ENCODE data around the gene ZNF682. TPM values are rescaled to one million over a fixed set of nuclear protein-coding genes. Genes with fewer than 3 reads are reported as not detected.
"Not testable (repeated sequence)": the region's sequence is repeated elsewhere in the genome, so short reads cannot be mapped to it uniquely, and the experiment has no call there.

The ZNF682 gene
- total RNA-seq, 1 donor from 2014 or later, result 5.8 TPM

GRCh38 chr19:19997656-19998268 is 41.5 kb downstream of the ZNF682 start:
- intact Hi-C loops (cut with micrococcal nuclease), result no loop called here

DNA sequence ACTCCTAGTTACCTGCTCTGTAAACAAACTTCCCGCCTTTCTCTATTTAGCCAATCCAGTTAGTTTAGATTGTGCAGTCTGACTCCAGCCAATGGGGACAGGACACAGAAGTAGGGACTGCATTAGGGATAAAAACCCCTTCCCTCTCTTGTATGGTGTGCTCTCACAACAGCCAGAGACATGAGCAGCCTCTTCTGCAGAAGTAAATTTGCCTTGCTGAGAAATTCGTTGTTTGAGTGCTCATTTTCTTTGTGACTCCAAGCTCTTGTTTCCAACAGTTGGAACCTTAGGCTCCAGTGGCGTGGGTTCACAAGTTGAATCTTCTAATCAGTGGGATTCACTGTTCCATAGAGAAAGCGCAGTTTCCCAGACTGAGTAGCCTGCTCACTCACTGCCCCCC is 72.4 kb downstream of the ZNF682 start:
- intact Hi-C loops (cut with micrococcal nuclease), result no loop called here

DNA sequence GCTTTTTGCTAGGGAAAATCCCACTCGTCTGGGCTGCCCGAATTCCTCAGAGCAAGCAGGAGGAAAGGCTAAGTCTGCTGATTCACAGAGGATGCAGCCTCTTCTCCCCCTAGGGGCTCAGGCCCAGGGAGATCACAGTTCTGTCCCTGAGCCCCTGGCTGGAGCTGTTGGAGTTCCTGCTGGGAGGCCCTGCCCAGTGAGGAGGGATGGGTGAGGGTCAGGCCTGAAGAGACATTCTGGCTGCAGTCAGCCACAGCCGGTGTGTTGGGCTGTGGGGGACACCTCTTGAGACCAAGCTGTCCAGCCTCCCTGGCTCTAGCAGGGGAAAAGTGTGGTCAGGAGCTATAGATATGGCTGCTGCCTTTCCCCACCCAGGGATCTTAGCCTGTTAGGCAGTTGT is 73.2 kb downstream of the ZNF682 start:
- intact Hi-C loops (cut with micrococcal nuclease), result not testable (repeated sequence)

DNA sequence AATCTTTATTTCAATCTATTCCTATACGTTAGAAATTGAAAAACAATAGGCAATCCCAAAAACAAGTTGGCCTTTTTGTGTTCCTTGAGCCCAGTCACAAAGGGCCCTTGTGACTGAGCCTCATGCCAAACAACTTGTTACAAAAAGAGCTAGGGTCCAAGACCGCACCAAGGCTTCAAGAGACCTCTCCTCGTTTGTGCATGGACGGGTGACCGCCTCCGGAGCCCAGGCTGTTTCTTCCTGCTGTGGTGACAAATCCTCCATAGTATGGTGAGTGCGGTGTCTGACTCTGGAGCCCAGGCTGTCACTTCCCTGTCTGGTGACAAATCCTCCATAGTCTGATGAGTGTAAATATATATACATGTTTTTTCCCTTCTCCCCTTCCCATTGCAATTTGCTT is 74.9 kb downstream of the ZNF682 start:
- intact Hi-C loops (cut with micrococcal nuclease), result no loop called here

DNA sequence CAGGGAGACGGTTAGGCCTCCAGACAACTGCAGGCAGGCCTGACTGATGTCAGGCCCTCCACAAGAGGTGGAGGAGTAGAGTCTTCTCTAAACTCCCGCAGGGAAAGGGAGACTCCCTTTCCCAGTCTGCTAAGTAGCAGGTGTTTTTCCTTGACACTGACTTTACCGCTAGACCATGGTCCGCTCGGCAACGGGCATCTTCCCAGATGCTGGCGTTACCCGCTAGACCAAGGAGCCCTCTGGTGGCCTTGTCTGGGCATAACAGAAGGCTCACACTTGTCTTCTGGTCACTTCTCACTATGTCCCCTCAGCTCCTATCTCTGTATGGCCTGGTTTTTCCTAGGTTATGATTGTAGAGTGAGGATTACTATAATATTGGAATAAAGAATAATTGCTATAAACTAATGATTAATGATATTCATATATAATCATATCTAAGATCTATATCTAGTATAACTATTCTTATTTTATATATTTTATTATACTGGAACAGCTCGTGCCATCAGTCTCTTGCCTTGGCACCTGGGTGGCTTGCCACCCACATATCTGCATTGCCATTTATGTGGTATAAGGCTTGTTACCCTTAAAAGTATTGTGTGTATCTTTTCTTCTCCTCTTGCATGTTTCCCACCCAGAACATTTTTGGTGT is 80.0 kb downstream of the ZNF682 start:
- intact Hi-C loops (cut with micrococcal nuclease), result loop anchor here (1.0 kb wide), 1 partner anchor 316 kb away; the partner anchor contains the start of gene GMIP

DNA sequence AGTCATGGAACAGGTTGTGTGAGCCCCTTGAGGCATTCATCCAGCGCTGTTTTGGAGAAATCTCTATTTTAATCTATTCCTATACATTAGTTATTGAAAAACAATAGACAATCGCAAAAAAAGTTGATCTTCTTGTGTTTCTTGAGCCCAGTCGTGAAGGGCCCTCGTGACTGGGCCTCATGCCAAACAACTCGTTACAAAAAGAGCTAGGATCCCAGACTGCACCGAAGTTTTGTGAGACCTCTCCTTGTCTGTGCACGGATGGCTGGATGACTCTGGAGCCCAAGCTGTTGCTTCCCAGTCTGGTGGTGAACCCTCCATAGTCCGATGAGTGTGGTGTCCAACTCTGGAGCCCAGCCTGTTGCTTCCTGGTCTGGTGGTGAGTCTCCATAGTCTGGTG is 81.5 kb downstream of the ZNF682 start:
- intact Hi-C loops (cut with micrococcal nuclease), result not testable (repeated sequence)

- intact Hi-C loops (cut with micrococcal nuclease), result no loop called here
Measured at GRCh38 chr19:19956434-19957075, 82.8 kb downstream of the ZNF682 start.

DNA sequence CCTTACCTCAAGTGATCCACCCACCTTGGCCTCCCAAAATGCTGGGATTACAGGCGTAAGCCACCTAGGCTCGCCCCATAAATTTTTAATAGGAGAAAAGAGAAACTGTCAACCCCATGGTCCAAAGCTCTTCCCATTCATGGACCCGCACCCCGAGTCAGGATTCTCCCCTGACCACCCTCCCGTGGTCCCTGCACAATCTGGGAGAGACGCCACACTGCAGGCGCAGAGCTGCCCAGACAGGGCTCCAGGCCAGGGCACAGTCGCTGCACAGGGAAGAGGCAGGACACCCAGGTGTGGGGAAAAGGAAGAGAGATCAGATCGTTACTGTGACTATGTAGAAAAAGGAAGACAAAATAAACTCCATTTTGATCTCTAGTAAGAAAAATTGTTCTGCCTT is 84.1 kb downstream of the ZNF682 start:
- intact Hi-C loops (cut with micrococcal nuclease), result no loop called here

Other genes starting within 250 kb of the ZNF682 start
- gene ZNF506, start 217.8 kb downstream of the ZNF682 start, total RNA-seq, result 15.3 and 16.7 TPM in 2 replicates
- 12.3 and 12.4 TPM in 2 replicates for gene ZNF253, start 173.6 kb downstream of the ZNF682 start, total RNA-seq
- gene ZNF93, start 138.6 kb downstream of the ZNF682 start, total RNA-seq, result 7.2 and 7.3 TPM in 2 replicates
- gene ZNF90, start 38.5 kb upstream of the ZNF682 start, total RNA-seq, result 4.6 and 5.2 TPM in 2 replicates
- 4.5 and 5.5 TPM in 2 replicates for gene ZNF486, start 127.7 kb upstream of the ZNF682 start, total RNA-seq

Data from T-helper 2 cell treated with Interferon-gamma antibody and Interleukin-4, amounts not matched to agents 100 ng/mL and 5 ng/mL, for 36 hours (primary cell).